ENCODE measurements around the gene CD48. TPM values are rescaled to one million over a fixed set of nuclear protein-coding genes. Genes with fewer than 3 reads are reported as not detected.
"Not testable (repeated sequence)": the region's sequence is repeated elsewhere in the genome, so short reads cannot be mapped to it uniquely, and the experiment has no call there.

Gene CD48
- total RNA-seq, 1 experiment from 2014 or later = not detected

GRCh38 chr1:160652924-160653619 lies 58.5 kb downstream of the CD48 start:
- intact Hi-C loops (cut with micrococcal nuclease; ENCODE audit: unreplicated experiment) = no loop called here
- no peak for TF ChIP-seq CTCF (IDR thresholded peaks at IDR 0.05; ENCODE audit: unreplicated experiment)
- CTCF ChIA-PET = no interaction called here
- Mint-ChIP-seq H3K9me3 (ENCODE audit: low read depth, unreplicated experiment) (no peaks in the 10 kb centered on the region), H3K4me3 (ENCODE audit: low read depth, unreplicated experiment) (no peak overlapping the region), H3K27me3 (ENCODE audit: unreplicated experiment) (peaks cover 56% of the 10 kb centered on the region), H3K27ac (ENCODE audit: unreplicated experiment) (no peak overlapping the region), H3K4me1 (ENCODE audit: low read depth, unreplicated experiment) (no peaks in the 10 kb centered on the region), H3K36me3 (ENCODE audit: insufficient read depth, unreplicated experiment) (no peaks in the 10 kb centered on the region)
- BruUV-seq (replicated peaks) = no TSS peak
- DNase-seq = no peak

GRCh38 chr1:160652065-160652641 lies 59.5 kb downstream of the CD48 start:
- H3K27ac Mint-ChIP-seq (ENCODE audit: unreplicated experiment); H3K4me1 Mint-ChIP-seq (ENCODE audit: low read depth, unreplicated experiment); DNase-seq; BruUV-seq (replicated peaks); intact Hi-C loops (cut with micrococcal nuclease; ENCODE audit: unreplicated experiment); H3K36me3 Mint-ChIP-seq (ENCODE audit: insufficient read depth, unreplicated experiment); H3K4me3 Mint-ChIP-seq (ENCODE audit: low read depth, unreplicated experiment); H3K9me3 Mint-ChIP-seq (ENCODE audit: low read depth, unreplicated experiment); CTCF ChIA-PET: not testable (repeated sequence)
- H3K27me3 Mint-ChIP-seq (ENCODE audit: unreplicated experiment) = peaks cover 65% of the 10 kb centered on the region

DNA sequence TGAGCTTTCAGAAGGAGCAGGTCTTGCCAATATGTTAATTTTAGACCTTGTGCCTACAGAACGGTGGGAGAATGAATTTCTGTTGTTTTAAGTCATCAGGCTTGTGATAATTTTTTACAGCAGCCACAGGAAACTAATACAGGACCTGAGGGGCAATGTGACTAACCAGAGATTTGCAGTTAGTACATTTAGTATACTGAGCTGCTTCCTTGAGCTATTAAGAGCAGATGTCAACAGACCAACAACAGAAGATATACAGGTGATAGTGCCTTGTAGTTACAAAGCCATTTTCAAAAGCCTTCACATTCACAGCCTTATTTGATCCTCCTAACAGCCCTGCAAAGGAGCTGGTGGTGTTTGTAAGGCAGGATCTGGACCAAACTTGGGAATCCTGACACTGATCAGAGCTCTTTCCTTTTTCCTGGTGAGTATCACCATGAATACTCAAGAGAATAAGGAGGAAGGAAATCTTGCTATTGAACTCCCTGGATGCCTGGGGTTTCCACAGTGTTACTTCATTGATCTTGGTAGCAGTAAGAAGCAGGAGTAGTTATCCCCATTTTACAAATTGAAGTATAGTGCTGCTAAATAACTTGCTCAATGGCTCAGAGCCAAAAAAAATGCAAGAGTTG lies 60.1 kb downstream of the CD48 start:
- no peak for DNase-seq
- Mint-ChIP-seq H3K27ac (ENCODE audit: unreplicated experiment) (no peak overlapping the region), H3K27me3 (ENCODE audit: unreplicated experiment) (peaks cover 71% of the 10 kb centered on the region), H3K4me3 (ENCODE audit: low read depth, unreplicated experiment) (no peak overlapping the region), H3K9me3 (ENCODE audit: low read depth, unreplicated experiment) (no peaks in the 10 kb centered on the region), H3K36me3 (ENCODE audit: insufficient read depth, unreplicated experiment) (no peaks in the 10 kb centered on the region), H3K4me1 (ENCODE audit: low read depth, unreplicated experiment) (no peaks in the 10 kb centered on the region)
- intact Hi-C loops (cut with micrococcal nuclease; ENCODE audit: unreplicated experiment) = no loop called here
- CTCF ChIA-PET = no interaction called here
- no TSS peak for BruUV-seq (replicated peaks)
- TF ChIP-seq CTCF (IDR thresholded peaks at IDR 0.05; ENCODE audit: unreplicated experiment) = no peak

DNA sequence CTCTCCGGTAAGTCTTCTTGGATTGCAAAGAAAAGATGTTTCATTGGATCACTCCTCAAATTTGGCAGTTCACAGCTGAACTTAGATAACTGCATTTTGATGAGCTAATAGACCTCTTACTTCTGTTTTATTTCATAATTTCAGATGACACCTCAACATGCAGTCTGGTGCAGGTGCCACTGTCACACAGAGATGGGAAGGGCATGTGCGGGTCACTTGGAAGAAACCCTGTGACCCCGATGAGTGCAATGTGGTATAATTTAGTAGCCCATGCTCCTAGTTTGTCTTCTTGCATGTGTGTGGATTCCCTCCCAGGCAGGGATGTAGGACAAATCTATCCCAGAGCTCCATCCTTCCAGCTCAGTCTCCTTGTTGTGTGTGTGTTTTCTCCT lies 64.3 kb downstream of the CD48 start:
- intact Hi-C loops (cut with micrococcal nuclease; ENCODE audit: unreplicated experiment) = no loop called here
- no peaks in the 10 kb centered on the region for H3K36me3 Mint-ChIP-seq (ENCODE audit: insufficient read depth, unreplicated experiment)
- H3K4me3 Mint-ChIP-seq (ENCODE audit: low read depth, unreplicated experiment) = no peak overlapping the region
- DNase-seq = no peak
- no peaks in the 10 kb centered on the region for H3K9me3 Mint-ChIP-seq (ENCODE audit: low read depth, unreplicated experiment)
- no TSS peak for BruUV-seq (replicated peaks)
- CTCF ChIA-PET = no interaction called here
- H3K4me1 Mint-ChIP-seq (ENCODE audit: low read depth, unreplicated experiment) = no peaks in the 10 kb centered on the region
- TF ChIP-seq CTCF (IDR thresholded peaks at IDR 0.05; ENCODE audit: unreplicated experiment) = no peak
- peaks cover 76% of the 10 kb centered on the region for H3K27me3 Mint-ChIP-seq (ENCODE audit: unreplicated experiment)
- H3K27ac Mint-ChIP-seq (ENCODE audit: unreplicated experiment) = no peak overlapping the region
